ENCODE results near the gene SF3B6.

- TF ChIP-seq POLR2A (IDR thresholded peaks at IDR 0.05; ENCODE audit: low read depth, low read length): no peak
- TF ChIP-seq CEBPB (IDR thresholded peaks at IDR 0.05; ENCODE audit: low read depth, low read length): no peak
These were observed 30.7 kb upstream of the SF3B6 start for GRCh38 chr2:24106786-24107185.
